ENCODE results near the gene IQUB. TPM values are rescaled to one million over a fixed set of nuclear protein-coding genes. Genes with fewer than 3 reads are reported as not detected.

IQUB gene
- total RNA-seq, 1 experiment from 2014 or later, result 0.98 TPM

DNA sequence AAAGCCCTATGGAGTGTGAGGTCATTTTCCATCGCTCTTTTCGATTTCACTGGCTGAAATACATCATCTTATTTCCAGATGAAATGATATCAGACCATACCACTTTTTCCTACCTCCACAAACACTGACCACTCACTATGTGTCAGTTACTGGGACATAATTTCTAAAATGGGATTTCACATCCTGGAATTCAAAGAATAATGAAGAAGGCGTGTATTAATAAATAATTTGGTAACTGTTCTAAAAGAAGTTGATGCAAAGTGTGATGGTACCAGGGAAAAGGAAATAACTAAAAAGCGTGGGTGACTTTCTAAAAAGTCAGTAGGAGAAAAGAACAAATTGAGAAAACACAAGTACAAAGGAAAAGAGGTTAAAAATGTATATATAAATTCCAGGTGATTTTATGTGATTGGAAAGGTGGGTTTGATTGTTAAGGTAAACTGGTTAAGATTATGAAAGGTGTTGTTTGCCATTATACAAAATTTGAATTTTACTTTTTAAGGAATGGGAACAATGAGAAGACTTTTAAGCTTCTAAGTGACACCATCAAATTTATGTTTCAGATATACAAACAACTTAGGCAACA lies 24.0 kb upstream of the IQUB start:
- peaks cover 12% of the 10 kb centered on the region; the same call in 1 of the 2 replicates for H3K79me2 ChIP-seq (ENCODE audit: low read depth)
- BruUV-seq (replicated peaks), result no TSS peak
- H3K4me3 ChIP-seq, result peak overlapping the region; percentile 82
- H4K20me1 ChIP-seq (ENCODE audit: insufficient read depth), result no peaks in the 10 kb centered on the region
- POLR2A ChIA-PET (ENCODE audit: unreplicated experiment), result interaction anchor here (0.6 to 0.7 kb wide), 2 partner anchors 191 to 755 kb away, joined by 4 to 5 read pairs; partner anchors contain the start of gene WASL
- H3K9me3 ChIP-seq (ENCODE audit: insufficient read depth, low read depth), result no peaks in the 10 kb centered on the region
- H3F3A ChIP-seq (ENCODE audit: insufficient read depth, low read depth), result no peaks in the 10 kb centered on the region
- TF ChIP-seq EZH2 (IDR thresholded peaks at IDR 0.05; ENCODE audit: low read depth), result no peak
- TF ChIP-seq, protein P1, sequence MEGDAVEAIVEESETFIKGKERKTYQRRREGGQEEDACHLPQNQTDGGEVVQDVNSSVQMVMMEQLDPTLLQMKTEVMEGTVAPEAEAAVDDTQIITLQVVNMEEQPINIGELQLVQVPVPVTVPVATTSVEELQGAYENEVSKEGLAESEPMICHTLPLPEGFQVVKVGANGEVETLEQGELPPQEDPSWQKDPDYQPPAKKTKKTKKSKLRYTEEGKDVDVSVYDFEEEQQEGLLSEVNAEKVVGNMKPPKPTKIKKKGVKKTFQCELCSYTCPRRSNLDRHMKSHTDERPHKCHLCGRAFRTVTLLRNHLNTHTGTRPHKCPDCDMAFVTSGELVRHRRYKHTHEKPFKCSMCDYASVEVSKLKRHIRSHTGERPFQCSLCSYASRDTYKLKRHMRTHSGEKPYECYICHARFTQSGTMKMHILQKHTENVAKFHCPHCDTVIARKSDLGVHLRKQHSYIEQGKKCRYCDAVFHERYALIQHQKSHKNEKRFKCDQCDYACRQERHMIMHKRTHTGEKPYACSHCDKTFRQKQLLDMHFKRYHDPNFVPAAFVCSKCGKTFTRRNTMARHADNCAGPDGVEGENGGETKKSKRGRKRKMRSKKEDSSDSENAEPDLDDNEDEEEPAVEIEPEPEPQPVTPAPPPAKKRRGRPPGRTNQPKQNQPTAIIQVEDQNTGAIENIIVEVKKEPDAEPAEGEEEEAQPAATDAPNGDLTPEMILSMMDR (conservative IDR thresholded peaks at IDR 0.05), result no peak
- no peak overlapping the region for H3K27ac ChIP-seq
- H3K36me3 ChIP-seq (ENCODE audit: low read depth), result no peaks in the 10 kb centered on the region
- no peak for DNase-seq
- H3K27me3 ChIP-seq (ENCODE audit: insufficient read depth, low read depth), result no peaks in the 10 kb centered on the region
- CTCF ChIA-PET, result interaction anchor here (1.3 kb wide), 1 partner anchor 64 kb away, joined by 10 read pairs; no protein-coding TSS in a partner anchor
- intact Hi-C loops (cut with micrococcal nuclease; ENCODE audit: unreplicated experiment), result no loop called here
- H2AFZ ChIP-seq, result peak overlapping the region; percentile 99
- H3K4me2 ChIP-seq, result peak overlapping the region; percentile 82
- H3K9me2 ChIP-seq (ENCODE audit: insufficient read depth), result peaks cover 8% of the 10 kb centered on the region; the same call in 1 of the 2 replicates
- peaks cover 10% of the 10 kb centered on the region; the same call in 1 of the 2 replicates for H3K4me1 ChIP-seq (replicated peaks; ENCODE audit: insufficient read depth)

DNA sequence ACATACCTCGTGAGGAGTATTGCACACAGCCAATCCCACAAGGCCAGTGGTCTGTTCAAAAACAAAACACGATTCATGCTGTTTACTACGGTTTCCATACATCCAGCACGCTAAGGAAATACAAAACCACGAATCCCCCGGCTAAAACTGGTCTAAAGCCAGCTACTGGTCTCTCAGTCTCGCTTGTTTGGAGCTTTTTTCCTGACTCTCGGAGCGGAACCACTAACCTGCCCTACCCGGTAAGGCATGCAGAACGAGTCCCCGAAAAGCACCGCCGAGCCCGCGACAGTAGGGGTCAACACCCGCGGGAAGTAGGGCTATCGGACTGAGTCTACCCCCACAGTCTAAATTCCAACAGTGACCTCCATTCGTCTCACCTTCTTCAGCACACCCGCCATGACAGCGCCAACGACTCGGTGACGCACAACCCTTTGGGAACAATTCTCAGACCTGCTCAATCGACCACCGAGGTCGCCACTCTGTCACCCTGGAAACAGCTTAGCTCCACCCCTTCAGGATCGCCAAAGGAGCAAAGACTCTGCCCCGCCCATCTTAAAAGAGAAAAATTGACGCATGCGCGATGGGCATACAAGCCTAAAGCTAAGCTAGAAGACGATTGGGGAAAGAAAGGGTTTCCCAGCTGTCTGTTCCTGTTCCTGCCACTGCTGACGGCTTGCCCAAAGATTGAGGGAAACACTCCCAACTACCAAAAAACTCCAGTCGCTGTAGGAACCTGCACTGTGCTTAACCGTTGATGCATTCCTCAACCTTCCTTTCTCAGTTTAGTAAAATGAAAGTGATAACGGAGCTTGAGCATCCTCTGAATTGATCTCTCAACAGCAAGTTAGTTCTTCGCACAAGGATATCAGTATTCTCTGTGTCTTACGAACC lies 23.2 kb upstream of the IQUB start, which contains the start of gene NDUFA5:
Gene NDUFA5, minus strand, starts transcription at position 421 of the 891 bp plus-strand sequence. Its CDS starts 23 bp downstream, at position 398.
- H3K27ac ChIP-seq, result peak within 1 kb of the TSS; percentile 31; the same call in 1 of the 2 replicates
- no peak for TF ChIP-seq EZH2 (IDR thresholded peaks at IDR 0.05; ENCODE audit: low read depth)
- TF ChIP-seq, protein P1 (conservative IDR thresholded peaks at IDR 0.05), result no peak
- H3K9me2 ChIP-seq (ENCODE audit: insufficient read depth), result peaks cover 8% of the 10 kb centered on the region; the same call in 1 of the 2 replicates
- no peaks in the 10 kb centered on the region for H3K9me3 ChIP-seq (ENCODE audit: insufficient read depth, low read depth)
- intact Hi-C loops (cut with micrococcal nuclease; ENCODE audit: unreplicated experiment), result loop anchor here (1.0 kb wide), 1 partner anchor 23 kb away; the partner anchor contains the start of gene IQUB
- POLR2A ChIA-PET (ENCODE audit: unreplicated experiment), result interaction anchor here (0.5 to 0.7 kb wide), 5 partner anchors 23 to 754 kb away, joined by 3 to 20 read pairs (median 4); partner anchors contain the start of genes IQUB and WASL
- BruUV-seq (replicated peaks), result no TSS peak
- H3F3A ChIP-seq (ENCODE audit: insufficient read depth, low read depth), result no peaks in the 10 kb centered on the region
- CTCF ChIA-PET, result interaction anchor here (0.5 to 1.3 kb wide), 2 partner anchors 45 to 63 kb away, joined by 3 to 10 read pairs; no protein-coding TSS in a partner anchor
- peak within 1 kb of the TSS; percentile 82 for H3K4me3 ChIP-seq
- peaks cover 12% of the 10 kb centered on the region; the same call in 1 of the 2 replicates for H3K79me2 ChIP-seq (ENCODE audit: low read depth)
- peak within 1 kb of the TSS; percentile 82 for H3K4me2 ChIP-seq
- no peaks in the 10 kb centered on the region for H3K36me3 ChIP-seq (ENCODE audit: low read depth)
- H4K20me1 ChIP-seq (ENCODE audit: insufficient read depth), result no peaks in the 10 kb centered on the region
- peak within 1 kb of the TSS; percentile 99 for H2AFZ ChIP-seq
- peaks cover 10% of the 10 kb centered on the region; the same call in 1 of the 2 replicates for H3K4me1 ChIP-seq (replicated peaks; ENCODE audit: insufficient read depth)
- peak; percentile 91 to 98 for DNase-seq
- H3K27me3 ChIP-seq (ENCODE audit: insufficient read depth, low read depth), result no peaks in the 10 kb centered on the region

DNA sequence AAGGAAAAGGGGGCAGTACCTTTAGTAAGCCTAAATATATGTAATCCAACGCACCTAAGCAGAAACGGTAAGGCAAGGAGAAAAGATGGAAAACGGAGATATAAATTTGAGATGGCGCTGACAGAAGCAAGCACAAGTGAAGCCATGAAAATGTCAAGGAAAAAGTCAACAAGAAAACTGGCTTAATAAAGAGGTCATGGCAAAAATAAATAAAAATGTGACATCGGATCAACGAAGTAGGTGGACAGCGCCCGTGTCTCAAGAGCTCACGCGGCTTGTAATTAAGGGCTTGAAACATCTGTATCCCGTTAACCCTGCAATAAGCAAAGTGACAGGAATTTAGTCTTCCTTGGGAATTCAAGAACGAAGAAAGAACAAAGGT lies 22.6 kb upstream of the IQUB start:
- H3K79me2 ChIP-seq (ENCODE audit: low read depth), result peaks cover 12% of the 10 kb centered on the region; the same call in 1 of the 2 replicates
- peaks cover 10% of the 10 kb centered on the region; the same call in 1 of the 2 replicates for H3K4me1 ChIP-seq (replicated peaks; ENCODE audit: insufficient read depth)
- no peak for TF ChIP-seq EZH2 (IDR thresholded peaks at IDR 0.05; ENCODE audit: low read depth)
- TF ChIP-seq, protein P1 (conservative IDR thresholded peaks at IDR 0.05), result no peak
- H3K27ac ChIP-seq, result peak overlapping the region; percentile 31; the same call in 1 of the 2 replicates
- no peaks in the 10 kb centered on the region for H3K27me3 ChIP-seq (ENCODE audit: insufficient read depth, low read depth)
- intact Hi-C loops (cut with micrococcal nuclease; ENCODE audit: unreplicated experiment), result loop anchor here (1.0 kb wide), 1 partner anchor 23 kb away; the partner anchor contains the start of gene IQUB
- H3K9me2 ChIP-seq (ENCODE audit: insufficient read depth), result peaks cover 8% of the 10 kb centered on the region; the same call in 1 of the 2 replicates
- ChIA-PET POLR2A (ENCODE audit: unreplicated experiment) (interaction anchor here (0.5 to 0.7 kb wide), 2 partner anchors 23 to 78 kb away, joined by 3 to 20 read pairs; partner anchors contain the start of gene IQUB), CTCF (interaction anchor here (0.5 to 1.3 kb wide), 3 partner anchors 44 to 368 kb away, joined by 3 to 10 read pairs (median 3); no protein-coding TSS in a partner anchor)
- peak overlapping the region; percentile 79 for H3K4me2 ChIP-seq
- no peaks in the 10 kb centered on the region for H3K36me3 ChIP-seq (ENCODE audit: low read depth)
- no TSS peak for BruUV-seq (replicated peaks)
- peak overlapping the region; percentile 99 for H2AFZ ChIP-seq
- peak overlapping the region; percentile 82 for H3K4me3 ChIP-seq
- H3F3A ChIP-seq (ENCODE audit: insufficient read depth, low read depth), result no peaks in the 10 kb centered on the region
- H3K9me3 ChIP-seq (ENCODE audit: insufficient read depth, low read depth), result no peaks in the 10 kb centered on the region
- no peaks in the 10 kb centered on the region for H4K20me1 ChIP-seq (ENCODE audit: insufficient read depth)
- peak in 1 of 2 experiments; percentile 12 for DNase-seq
